Motor neuron (in vitro differentiated cells): Measurements from ENCODE around the gene KIF26A. TPM values are rescaled to one million over a fixed set of nuclear protein-coding genes. Genes with fewer than 3 reads are reported as not detected.

Experiments
- ATAC-seq, 8 experiments: fragments of 200-7000 bp; cut with Tn5 transposase; replicated peaks in 6 of 8; 2 replicates each; pipeline ENCODE4 v1.8.0; 2021; ENCODE audit warnings: mild to moderate bottlenecking in 8 of 8, moderate library complexity in 8 of 8
- H3K27ac ChIP-seq, 2 donors: fragments of 250-450 bp; sonication (Bioruptor Pico); 2 replicates each; pipeline ENCODE4 v1.9.0; 2021; ENCODE audit warnings: antibody characterized with exemption in 2 of 2, mild to moderate bottlenecking in 2 of 2, moderate library complexity in 1 of 2
- H3K4me1 ChIP-seq, 2 donors: fragments of 250-450 bp; sonication (Bioruptor Pico); replicated peaks in 1 of 2; 2 replicates each; pipeline ENCODE4 v1.6.1; 2021; ENCODE audit warnings: antibody characterized with exemption in 2 of 2, mild to moderate bottlenecking in 2 of 2, moderate library complexity in 1 of 2
- H3K4me3 ChIP-seq, 5 donors: fragments of 250-450 bp; sonication (Bioruptor Pico); 2 replicates each; pipeline ENCODE4 v1.9.0; 2021; ENCODE audit warnings: antibody characterized with exemption in 5 of 5, mild to moderate bottlenecking in 5 of 5, moderate library complexity in 4 of 5
- WGBS, 10 experiments: fragments of 450-650 bp; shearing (Covaris generic); methylation state at CpG; one replicate each; pipeline ENCODE4 v1.0.0; 2022; 5-methylcytosine and 5-hydroxymethylcytosine counted together
- in situ Hi-C, 9 experiments: fragments of 400-800 bp; cut with MboI; loops; one replicate each; pipeline ENCODE4 v1.15.0; 2021; ENCODE audit warnings: low sequenced_read_pairs in 9 of 9, low pct_unique_long_range_greater_than_20kb in 2 of 9; ENCODE audit not compliant: unreplicated experiment in 9 of 9
- total RNA-seq, 8 experiments: library from RNA; unstranded; fragments of 300-600 nt; gene quantifications; 2 replicates each; pipeline versions ENCODE4 v1.2.3 to v1.2.4, GENCODE V29; 2022

KIF26A gene
- total RNA-seq, 8 experiments from 2014 or later: 0.20 to 14.2 (median 8.2) TPM

DNA sequence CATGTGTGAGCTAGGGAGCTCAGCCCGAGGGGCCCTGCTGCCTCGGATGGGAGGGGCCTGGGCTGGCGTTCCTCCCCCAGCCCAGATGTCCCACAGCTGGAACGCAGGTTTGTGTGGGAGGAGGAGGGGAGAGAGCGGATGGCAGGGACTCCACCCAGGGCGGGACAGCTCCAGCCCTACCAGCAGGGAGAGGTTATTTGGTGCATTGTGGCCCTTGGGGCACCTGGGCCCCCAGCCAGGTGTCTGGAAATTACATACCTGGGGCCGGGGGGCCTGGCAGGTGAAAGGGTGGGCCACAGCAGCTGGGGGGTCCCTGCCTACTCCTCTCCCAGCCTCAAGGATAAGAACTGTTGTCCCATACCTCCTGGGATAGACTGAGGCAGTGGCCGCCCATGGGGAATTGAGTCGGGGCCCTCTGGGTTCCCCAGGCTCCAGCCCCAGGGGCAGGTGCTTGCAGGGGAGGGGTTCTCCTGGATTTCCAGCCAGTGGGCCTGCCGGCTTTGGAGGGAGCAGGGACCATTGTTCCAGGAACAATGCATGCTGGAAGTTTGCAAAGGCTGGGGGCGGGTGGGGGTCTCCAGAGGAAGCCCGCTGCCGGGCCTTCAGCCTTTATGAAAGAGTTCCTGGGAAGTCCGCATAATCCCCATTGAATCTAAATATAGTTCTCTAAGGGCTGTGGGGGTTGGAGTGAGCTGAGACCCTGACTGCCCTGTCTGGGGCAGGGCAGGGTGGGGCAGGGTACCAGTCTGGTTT is 1.2 kb downstream of the KIF26A start:
- no peak for ATAC-seq
- 0 to 30% (median 0%) methylated on average over 1 to 2 of the region's 14 CpGs; no CpG with 5 or more reads in 7 of the 10 experiments for WGBS, 10 experiments
- H3K4me1 ChIP-seq: peaks cover 33 to 35% of the 10 kb centered on the region in 2 donors
- no peak overlapping the region for H3K27ac ChIP-seq
- in situ Hi-C loops: loop anchor here in 4 of 9 experiments (25.0 kb wide), 2 partner anchors 423 to 498 kb away; no protein-coding TSS in a partner anchor
- H3K4me3 ChIP-seq: peak overlapping the region; percentile 60 to 85 (median 66)

- H3K4me3 ChIP-seq: peak overlapping the region in 4 of 5 donors; percentile 60 to 85 (median 67)
- ATAC-seq: peak in 1 of 8 experiments; percentile 37
- peaks cover 32 to 35% of the 10 kb centered on the region in 2 donors for H3K4me1 ChIP-seq
- in situ Hi-C loops: loop anchor here in 4 of 9 experiments (25.0 kb wide), 2 partner anchors 422 to 497 kb away; no protein-coding TSS in a partner anchor
- H3K27ac ChIP-seq: no peak overlapping the region
- WGBS, 10 experiments: 40% methylated on average over 1 of the region's 6 CpGs; no CpG with 5 or more reads in 9 of the 10 experiments
These were observed 1.8 kb downstream of the KIF26A start for GRCh38 chr14:104140213-104140462.

- in situ Hi-C loops: loop anchor here in 4 of 9 experiments (25.0 kb wide), 2 partner anchors 422 to 497 kb away; no protein-coding TSS in a partner anchor
- Histone ChIP-seq H3K4me3 (peak overlapping the region in 2 of 5 donors; percentile 61 to 73), H3K4me1 (peaks cover 27 to 30% of the 10 kb centered on the region in 2 donors), H3K27ac (no peak overlapping the region)
- 38 to 100% (median 83%) methylated on average over 1 to 5 of the region's 12 CpGs; no CpG with 5 or more reads in 5 of the 10 experiments for WGBS, 10 experiments
- no peak for ATAC-seq
These were observed 2.3 kb downstream of the KIF26A start for GRCh38 chr14:104140463-104141331.

DNA sequence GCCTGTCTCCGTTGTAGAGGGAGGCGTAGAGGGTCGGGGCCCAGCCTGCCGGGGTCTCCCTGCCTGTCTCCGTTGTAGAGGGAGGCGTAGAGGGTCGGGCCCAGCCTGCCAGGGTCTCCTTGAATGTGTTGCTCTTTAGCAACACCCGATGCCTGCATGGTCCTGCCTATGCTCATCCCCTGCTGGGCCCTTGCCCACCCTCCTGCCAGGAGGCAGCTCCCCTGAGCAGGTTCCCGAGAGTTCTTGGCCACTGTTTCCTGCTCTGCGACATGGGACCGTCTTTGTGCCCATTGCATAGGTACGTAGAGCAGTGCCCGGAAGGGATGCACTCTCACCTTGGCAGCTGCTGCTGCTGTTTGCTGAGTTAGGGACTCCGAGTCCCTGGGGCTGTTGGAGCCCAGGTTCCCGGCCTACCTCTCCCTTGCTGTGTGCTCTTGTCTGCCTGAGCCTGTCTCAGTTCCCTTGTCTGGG is 3.3 kb downstream of the KIF26A start:
- peaks cover 24 to 26% of the 10 kb centered on the region in 2 donors for H3K4me1 ChIP-seq
- ATAC-seq: no peak
- in situ Hi-C loops: loop anchor here in 4 of 9 experiments (25.0 kb wide), 2 partner anchors 421 to 496 kb away; no protein-coding TSS in a partner anchor
- no peak overlapping the region for H3K27ac ChIP-seq
- no peak overlapping the region for H3K4me3 ChIP-seq
- WGBS, 10 experiments: no CpG with 5 or more reads among the region's 15 CpGs

- ATAC-seq: no peak
- Histone ChIP-seq H3K4me1 (peaks cover 25 to 30% of the 10 kb centered on the region in 2 donors), H3K4me3 (no peak overlapping the region), H3K27ac (no peak overlapping the region)
- in situ Hi-C loops: loop anchor here in 4 of 9 experiments (25.0 kb wide), 2 partner anchors 420 to 495 kb away; no protein-coding TSS in a partner anchor
- 0 to 93% (median 20%) methylated on average over 1 to 2 of the region's 11 CpGs; no CpG with 5 or more reads in 7 of the 10 experiments for WGBS, 10 experiments
These were observed 4.0 kb downstream of the KIF26A start for GRCh38 chr14:104142136-104142945.

DNA sequence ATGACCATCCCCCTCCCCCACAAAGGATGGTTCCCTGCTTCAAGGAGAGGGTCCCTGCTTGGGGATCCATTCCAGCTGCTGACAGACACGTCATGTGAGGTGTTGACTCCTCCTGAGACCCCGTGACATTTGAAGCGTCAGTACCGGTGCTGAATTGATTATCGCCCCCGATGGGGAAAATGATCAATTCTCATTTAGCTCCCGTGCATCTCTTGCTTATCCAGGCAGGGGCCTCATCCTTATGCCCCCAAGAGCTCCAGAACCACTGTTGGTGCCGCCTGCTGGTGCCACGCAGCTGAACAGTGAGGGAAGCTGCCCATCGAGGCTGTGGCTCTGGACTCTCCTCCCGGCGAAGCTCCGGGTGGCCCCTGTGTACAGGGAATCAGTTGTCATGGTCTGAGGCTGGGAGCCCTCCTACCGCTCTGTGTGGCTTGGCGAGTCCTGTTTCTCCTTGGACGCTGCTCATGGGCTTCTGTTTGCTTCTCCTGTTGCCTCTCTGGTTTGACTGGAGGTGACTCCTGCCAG is 4.6 kb downstream of the KIF26A start:
- Histone ChIP-seq H3K4me1 (peaks cover 31 to 37% of the 10 kb centered on the region in 2 donors), H3K27ac (no peak overlapping the region), H3K4me3 (no peak overlapping the region)
- 60 to 90% (median 82%) methylated on average over 2 to 6 of the region's 16 CpGs; no CpG with 5 or more reads in 5 of the 10 experiments for WGBS, 10 experiments
- no peak for ATAC-seq
- in situ Hi-C loops: loop anchor here in 4 of 9 experiments (25.0 kb wide), 2 partner anchors 419 to 494 kb away; no protein-coding TSS in a partner anchor

DNA sequence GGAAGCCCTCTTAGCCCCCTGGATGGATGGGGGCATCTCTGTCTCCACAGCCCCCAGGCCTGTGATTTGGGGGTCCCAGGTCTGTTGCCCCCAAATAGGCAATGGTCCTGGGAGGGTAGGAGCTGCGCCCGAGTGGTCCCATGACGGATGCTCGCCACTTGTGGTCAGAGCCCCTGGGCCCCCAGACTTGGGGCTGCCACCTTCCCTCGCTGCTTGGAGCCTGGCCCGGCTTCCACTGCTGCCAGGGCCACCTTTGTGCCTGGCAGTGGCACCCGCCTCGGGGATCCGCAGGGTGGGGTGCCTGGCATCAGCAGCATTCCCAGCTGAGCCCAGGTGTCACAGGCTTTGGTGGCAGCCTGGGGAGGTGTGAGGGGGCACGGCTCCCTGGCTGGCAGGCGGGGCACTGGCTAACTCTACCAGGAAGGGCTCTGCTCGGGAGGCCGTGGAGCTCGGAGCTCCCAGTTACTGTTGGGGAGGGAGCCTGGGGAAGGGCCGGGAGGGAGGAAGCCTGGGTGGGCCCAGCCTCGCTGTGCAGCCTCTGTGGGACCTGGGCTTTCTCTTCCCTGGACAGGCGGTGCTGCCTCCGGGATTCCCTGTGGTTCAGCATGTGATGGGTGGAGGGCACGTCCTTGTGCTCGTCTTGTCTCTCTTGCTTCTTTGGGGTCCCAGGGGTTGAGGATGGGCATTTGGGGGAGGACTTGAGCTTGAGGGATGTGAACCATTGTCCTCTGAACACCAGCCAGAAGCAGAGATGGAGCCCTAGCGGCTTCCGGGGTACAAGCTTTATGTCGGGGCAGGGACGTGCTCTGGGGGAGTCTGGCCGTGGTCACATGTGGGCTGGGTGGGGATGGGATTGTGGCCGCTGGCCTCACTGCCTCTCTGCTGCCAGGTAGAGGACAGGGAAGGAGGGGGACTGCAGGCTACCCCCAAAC is 5.4 kb downstream of the KIF26A start:
- 90 to 94% methylated on average over 2 to 3 of the region's 26 CpGs; no CpG with 5 or more reads in 8 of the 10 experiments for WGBS, 10 experiments
- Histone ChIP-seq H3K27ac (no peak overlapping the region), H3K4me1 (peaks cover 39 to 45% of the 10 kb centered on the region in 2 donors), H3K4me3 (no peak overlapping the region)
- in situ Hi-C loops: loop anchor here in 4 of 9 experiments (25.0 kb wide), 2 partner anchors 419 to 494 kb away; no protein-coding TSS in a partner anchor
- no peak for ATAC-seq

DNA sequence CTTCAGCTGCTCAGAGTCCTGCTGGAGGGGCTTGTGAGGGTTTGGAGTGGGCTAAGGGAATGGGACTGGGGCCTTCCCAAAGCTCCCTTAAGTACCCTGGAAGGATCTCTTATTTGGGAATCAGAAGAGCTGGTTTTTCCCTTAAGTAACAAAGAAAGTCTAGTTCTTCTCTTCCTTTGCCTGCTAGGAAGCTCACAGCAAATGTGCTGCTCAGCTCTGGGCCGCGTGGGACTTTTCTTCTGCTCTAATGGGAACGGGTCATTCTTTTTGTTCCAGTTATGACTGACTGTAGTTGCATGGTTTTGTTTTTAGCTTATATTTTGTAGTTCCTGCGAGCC is 6.0 kb downstream of the KIF26A start:
- H3K4me1 ChIP-seq: peaks cover 42 to 49% of the 10 kb centered on the region in 2 donors
- no peak overlapping the region for H3K27ac ChIP-seq
- in situ Hi-C loops: loop anchor here in 4 of 9 experiments (25.0 kb wide), 2 partner anchors 418 to 493 kb away; no protein-coding TSS in a partner anchor
- WGBS, 10 experiments: 29 to 100% (median 81%) methylated on average over 1 to 4 of the region's 4 CpGs; no CpG with 5 or more reads in 4 of the 10 experiments
- ATAC-seq: no peak
- no peak overlapping the region for H3K4me3 ChIP-seq

- Histone ChIP-seq H3K27ac (no peak overlapping the region), H3K4me1 (peaks cover 40 to 48% of the 10 kb centered on the region in 2 donors), H3K4me3 (no peak overlapping the region)
- no peak for ATAC-seq
- WGBS, 10 experiments: 74 to 100% (median 100%) methylated on average over 3 to 7 of the region's 37 CpGs; no CpG with 5 or more reads in 7 of the 10 experiments
- in situ Hi-C loops: loop anchor here in 4 of 9 experiments (25.0 kb wide), 2 partner anchors 417 to 492 kb away; no protein-coding TSS in a partner anchor
These were observed 6.8 kb downstream of the KIF26A start for GRCh38 chr14:104144911-104145825.

DNA sequence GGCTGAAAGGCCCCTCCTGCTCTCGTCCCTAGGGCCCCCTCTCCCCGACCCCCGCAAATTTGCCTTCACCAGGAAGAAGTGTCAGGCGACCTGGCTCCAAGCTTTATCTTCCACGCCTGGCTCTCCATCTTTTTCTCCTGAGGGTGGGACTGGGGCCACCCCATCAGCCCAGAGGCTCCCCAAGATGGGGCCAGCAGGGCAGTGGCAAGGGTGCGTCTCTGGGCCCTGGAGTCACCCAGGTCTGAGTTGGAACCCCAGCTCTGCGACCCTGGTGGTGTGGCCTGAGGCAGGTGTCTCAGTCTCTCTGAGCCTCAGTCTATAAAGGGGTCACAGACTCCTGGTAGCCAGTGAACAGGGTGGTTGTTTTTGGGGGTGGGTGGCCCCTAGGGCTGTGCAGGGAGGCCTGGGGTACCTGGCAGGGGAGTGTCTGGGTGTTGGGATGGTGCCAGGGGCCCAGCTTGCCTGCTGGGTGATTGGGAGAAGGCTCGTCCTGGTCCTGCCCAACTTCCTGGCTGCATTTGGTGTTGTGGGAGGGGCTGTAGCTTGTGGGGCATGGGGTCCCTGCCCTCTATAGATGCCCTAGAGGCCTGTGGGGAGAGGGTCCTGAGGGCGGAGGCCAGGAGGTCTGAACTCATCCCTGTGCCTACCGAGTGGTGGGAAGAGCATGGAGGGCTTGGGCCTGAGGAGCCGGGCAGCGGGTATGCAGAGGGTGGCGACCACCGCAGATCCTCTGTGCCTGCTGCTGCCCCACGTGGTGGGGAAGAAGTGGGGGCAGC is 7.6 kb downstream of the KIF26A start:
- peaks cover 40 to 47% of the 10 kb centered on the region in 2 donors for H3K4me1 ChIP-seq
- H3K27ac ChIP-seq: no peak overlapping the region
- no peak overlapping the region for H3K4me3 ChIP-seq
- in situ Hi-C loops: loop anchor here in 4 of 9 experiments (25.0 kb wide), 2 partner anchors 416 to 491 kb away; no protein-coding TSS in a partner anchor
- no peak for ATAC-seq
- no CpG with 5 or more reads among the region's 15 CpGs for WGBS, 10 experiments
